ENCODE measurements around the gene U2AF2.

Gene U2AF2

DNA sequence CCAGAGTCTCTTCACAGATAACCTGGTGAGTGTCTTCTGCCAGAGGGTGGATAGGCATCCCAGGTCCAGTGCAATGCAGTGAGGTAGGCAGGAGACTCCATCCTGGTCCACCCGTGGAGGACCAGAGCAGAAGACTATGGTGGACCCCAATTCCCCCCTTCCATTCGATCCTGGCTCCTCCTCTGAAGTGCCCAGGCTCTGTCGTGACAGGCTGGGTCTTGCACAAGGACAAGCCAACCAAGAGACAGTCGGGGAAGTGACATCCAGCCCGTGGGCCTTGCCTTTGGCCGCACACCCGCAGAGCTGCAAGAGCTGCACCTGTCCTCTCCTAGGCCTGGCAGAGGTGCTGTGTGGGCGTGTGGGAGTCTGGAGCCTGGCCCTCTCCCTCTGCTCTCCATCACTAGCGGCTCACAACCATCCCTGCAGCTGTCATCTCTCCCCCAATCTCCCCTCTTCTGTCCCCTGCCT lies 33.6 kb upstream of the U2AF2 start:
- H3K27ac ChIP-seq = no peak overlapping the region

DNA sequence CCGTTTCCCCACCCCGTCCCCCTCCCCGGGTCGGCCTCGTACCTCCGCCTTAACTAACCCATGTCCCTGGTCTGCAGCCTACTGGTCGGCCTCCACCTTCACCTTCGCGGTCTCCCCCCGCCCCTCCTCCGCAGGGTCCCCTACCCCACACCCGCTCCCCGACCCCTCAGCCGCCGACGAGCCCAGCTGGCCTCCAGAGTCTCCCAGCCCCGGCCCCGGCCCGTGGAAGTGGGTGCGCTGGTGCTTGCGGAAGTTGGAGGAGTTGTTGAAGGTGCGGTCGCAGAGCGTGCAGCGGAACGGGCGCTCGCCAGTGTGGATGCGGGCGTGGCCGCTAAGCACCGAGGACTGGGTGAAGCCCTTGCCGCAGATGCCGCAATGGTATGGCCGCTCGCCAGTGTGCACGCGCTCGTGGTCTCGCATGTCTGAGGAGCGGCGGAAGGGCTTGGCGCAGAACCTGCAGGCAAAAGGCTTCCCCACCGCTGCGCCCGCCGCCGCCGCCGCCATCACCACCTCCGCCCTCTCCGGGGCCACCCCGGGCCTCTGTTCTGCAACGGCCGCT lies 33.1 kb upstream of the U2AF2 start:
- H3K27ac ChIP-seq = no peak overlapping the region
- DNase-seq (ENCODE audit: low read depth, low spot score) = no peak

More for the DNA sequence above, 33.6 kb upstream of the U2AF2 start:
- DNase-seq (ENCODE audit: low read depth, low spot score) = no peak

DNA sequence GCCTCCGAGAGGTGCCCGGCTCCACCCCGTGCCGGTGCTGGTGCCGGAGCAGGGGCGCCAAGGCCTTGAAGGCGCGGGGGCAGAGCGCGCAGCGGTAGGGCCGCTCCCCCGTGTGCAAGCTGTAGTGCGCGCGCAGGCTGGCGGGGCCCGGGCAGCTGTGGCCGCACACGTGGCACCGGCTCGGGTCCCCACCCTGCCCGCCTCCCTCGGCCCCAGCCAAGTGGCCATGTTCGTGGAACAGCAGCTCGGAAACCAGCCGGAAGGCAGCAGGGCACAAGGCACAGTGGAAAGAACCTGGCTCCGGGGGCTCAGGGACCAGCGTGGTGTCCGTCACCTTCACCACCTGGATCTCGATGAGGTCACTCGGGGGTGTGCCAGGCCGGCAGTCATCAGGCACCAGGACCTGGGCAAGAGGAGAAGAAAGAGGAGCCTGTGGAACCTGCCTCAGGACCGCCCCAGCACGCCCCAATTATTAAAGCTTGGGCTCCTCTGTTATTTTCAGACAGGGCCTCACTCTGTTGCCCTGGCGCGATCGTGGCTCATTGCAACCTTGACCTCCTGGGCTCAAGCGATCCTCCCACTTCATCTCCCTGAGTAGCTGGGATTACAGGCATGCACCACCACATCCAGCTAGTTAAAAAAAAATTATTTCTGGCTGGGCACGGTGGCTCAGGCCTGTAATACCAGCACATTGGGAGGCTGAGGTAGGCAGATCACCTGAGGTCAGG lies 32.4 kb upstream of the U2AF2 start:
- H3K27ac ChIP-seq = no peak overlapping the region

DNA sequence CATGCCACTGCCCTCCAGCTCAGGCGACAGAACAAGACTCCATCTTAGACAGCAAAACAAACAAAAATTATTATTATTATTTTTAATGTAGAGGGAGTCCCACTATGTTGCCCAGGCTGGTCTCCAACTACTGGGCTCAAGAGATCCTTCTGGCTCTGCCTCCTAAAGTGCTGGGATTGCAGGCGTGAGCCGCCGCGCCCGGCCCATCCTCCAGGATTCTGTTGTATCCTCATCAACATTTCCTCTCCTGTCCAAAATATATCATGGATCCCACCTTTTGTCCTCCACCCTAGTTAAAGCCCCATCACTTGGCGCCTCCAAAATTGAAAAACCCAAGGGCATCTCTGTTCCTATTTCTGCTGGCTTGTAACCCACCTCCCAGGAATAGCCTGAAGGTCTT lies 31.7 kb upstream of the U2AF2 start:
- no peak for DNase-seq (ENCODE audit: low read depth, low spot score)
- H3K27ac ChIP-seq = no peak overlapping the region

More for the DNA sequence above, 32.4 kb upstream of the U2AF2 start:
- no peak for DNase-seq (ENCODE audit: low read depth, low spot score)

DNA sequence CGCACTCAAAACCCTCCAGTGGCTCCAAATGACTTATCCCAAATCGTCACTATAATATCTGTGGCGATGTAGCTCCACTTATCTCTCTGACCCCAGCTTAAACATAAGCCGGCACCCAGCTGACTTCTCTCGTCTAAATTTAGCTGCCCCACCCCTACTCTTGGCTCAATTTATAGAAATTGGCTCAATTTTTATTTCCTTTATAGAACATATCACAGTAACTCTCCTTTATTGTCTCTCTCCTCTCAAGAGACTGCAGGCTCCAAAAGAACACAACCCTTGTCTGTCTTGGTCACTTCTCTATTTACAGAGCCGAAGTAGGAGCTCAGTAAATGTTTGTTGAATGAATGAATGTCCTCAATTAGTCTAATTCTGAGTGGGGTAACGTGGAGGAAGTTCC lies 31.3 kb upstream of the U2AF2 start:
- no peak for DNase-seq (ENCODE audit: low read depth, low spot score)
- H3K27ac ChIP-seq = no peak overlapping the region

- H3K27ac ChIP-seq = peak within 1 kb of the TSS; percentile 81
- DNase-seq (ENCODE audit: low read depth, low spot score) = peak; percentile 41
Measured at GRCh38 chr19:55624109-55625003, 30.5 kb upstream of the U2AF2 start, which contains the start of gene ZNF784. ZNF784 (minus strand) TSS chr19:55624566; CDS start chr19:55624561, 5 bp downstream.

GRCh38 chr19:55625004-55625326 lies 29.9 kb upstream of the U2AF2 start:
- DNase-seq (ENCODE audit: low read depth, low spot score) = no peak
- peak overlapping the region; percentile 81 for H3K27ac ChIP-seq

GRCh38 chr19:55626350-55626749 lies 28.5 kb upstream of the U2AF2 start:
- no peak for DNase-seq (ENCODE audit: low read depth, low spot score)
- H3K27ac ChIP-seq = no peak overlapping the region

- peak; percentile 84 for DNase-seq (ENCODE audit: low read depth, low spot score)
- no peak overlapping the region for H3K27ac ChIP-seq
Measured at GRCh38 chr19:55632463-55632834, 22.4 kb upstream of the U2AF2 start.

GRCh38 chr19:55633861-55634260 lies 21.0 kb upstream of the U2AF2 start:
- no peak for DNase-seq (ENCODE audit: low read depth, low spot score)
- H3K27ac ChIP-seq = no peak overlapping the region

- DNase-seq (ENCODE audit: low read depth, low spot score) = no peak
Measured at GRCh38 chr19:55635334-55635717, 19.5 kb upstream of the U2AF2 start.

GRCh38 chr19:55635856-55636440 lies 18.9 kb upstream of the U2AF2 start:
- no peak for DNase-seq (ENCODE audit: low read depth, low spot score)
- peak overlapping the region; percentile 72 for H3K27ac ChIP-seq

More at GRCh38 chr19:55635334-55635717, 19.5 kb upstream of the U2AF2 start:
- H3K27ac ChIP-seq = peak overlapping the region; percentile 72

- no peak for DNase-seq (ENCODE audit: low read depth, low spot score)
- no peak overlapping the region for H3K27ac ChIP-seq
Measured at GRCh38 chr19:55636723-55637122, 18.1 kb upstream of the U2AF2 start.

DNA sequence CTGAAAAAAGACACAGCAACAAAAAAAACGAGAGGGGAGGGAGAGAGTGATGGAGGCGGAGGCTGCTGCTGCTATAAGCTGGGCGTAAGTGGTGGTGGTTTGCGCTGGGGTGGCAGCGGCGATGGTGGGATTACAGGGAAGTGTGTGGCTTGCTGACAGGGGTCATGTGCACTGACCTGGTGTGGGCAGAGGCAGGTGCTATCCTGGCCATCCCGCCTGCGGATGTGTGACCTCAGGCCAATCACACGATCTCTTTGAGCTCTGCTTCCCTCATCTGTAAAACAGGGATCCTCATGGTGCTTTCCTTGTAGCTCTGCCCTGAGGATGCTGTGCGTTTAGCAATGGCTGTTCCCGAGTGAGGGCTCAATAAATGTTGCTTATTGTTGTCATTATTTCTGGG lies 17.3 kb upstream of the U2AF2 start:
- no peak for DNase-seq (ENCODE audit: low read depth, low spot score)
- no peak overlapping the region for H3K27ac ChIP-seq

DNA sequence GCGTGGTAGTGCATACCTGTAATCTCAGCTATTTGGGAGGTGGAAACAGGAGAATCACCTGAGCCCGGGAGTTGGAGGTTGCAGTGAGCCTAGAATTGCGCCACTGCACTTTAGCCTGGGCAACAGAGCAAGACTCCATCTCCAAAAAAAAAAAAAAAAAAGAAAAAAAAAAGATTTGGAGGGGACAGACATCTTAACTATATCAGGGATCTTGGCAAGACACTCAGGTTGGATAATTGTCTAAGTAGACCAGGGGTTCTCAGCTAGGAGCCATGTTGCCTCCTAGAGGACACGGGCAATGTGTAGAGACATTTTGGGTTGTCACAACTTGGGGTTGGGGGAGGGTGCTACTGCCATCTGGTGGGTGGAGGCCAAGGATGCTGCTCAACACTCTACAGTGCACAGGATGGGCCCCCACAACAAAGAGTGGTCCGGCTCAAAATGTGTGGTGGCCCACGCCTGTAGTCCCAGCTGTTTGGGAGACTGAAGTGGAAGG lies 15.9 kb upstream of the U2AF2 start:
- H3K27ac ChIP-seq = no peak overlapping the region

GRCh38 chr19:55640043-55640576 lies 14.7 kb upstream of the U2AF2 start:
- H3K27ac ChIP-seq = peak overlapping the region; percentile 86
- DNase-seq (ENCODE audit: low read depth, low spot score) = no peak

More for the DNA sequence above, 15.9 kb upstream of the U2AF2 start:
- DNase-seq (ENCODE audit: low read depth, low spot score) = no peak

DNA sequence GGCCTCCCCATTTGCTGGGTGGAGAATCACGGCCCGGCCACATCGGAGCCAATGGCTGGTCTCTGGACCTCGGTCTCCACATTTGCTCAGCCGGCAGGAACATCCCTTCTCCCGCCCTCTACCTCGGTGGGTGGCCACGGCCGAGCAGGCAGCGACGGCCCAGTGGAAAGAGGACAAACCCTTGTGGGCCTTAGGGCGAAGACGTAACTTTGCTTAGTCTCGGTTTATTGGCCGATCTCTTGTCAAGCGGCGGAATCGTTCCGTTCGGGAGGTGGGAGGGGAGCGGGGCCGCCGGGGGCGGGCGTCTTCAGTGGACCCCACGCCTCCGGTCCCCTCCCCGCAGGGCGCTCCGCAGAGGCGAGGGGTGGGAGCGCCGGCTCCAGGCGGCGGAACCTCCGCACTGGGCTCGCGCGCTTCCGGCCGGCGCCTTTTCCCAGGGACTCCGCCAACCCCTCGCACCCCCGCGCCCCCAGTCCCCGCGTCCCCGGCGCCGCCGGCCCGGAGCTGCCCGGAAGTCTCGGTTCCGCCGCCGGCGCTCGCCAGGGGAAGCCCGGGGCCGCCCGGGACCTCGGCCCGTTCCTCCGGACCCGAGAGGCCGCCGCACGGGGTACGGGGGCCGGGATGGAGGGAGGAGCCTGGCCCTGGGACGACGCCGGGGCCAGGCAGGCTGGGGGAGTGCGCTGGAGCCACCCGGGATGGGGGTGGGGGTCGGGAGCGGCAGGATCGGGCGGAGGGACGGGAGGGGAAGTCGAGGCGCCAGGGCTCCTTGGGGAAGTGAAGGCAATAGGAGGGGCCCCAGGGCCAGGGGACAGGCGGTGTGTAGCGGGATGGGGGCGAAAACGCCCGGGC lies 14.0 kb upstream of the U2AF2 start, which contains the start of gene ZNF580:
TSS of gene ZNF580 (plus strand) at position 426 of the 849 bp plus-strand sequence. CDS start 1,507 bp downstream, outside the sequence.
- H3K27ac ChIP-seq = peak within 1 kb of the TSS; percentile 86
- DNase-seq (ENCODE audit: low read depth, low spot score) = no peak

- DNase-seq (ENCODE audit: low read depth, low spot score) = no peak
- peak overlapping the region; percentile 86 for H3K27ac ChIP-seq
Measured at GRCh38 chr19:55641426-55642152, 13.2 kb upstream of the U2AF2 start.
